Lower leg skin (tissue), 3 donors: Measurements from ENCODE around the gene BIRC5.

Source experiments
- CTCF ChIP-seq, 3 donors: fragments of 450-650 bp; IDR thresholded peaks; one replicate each; pipeline ENCODE4 v1.5.1; 2016; ENCODE audit warnings: antibody characterized with exemption in 3 of 3, mild to moderate bottlenecking in 3 of 3, moderate library complexity in 2 of 3
- POLR2A ChIP-seq, 2 donors: fragments of 450-650 bp; IDR thresholded peaks; one replicate each; pipeline ENCODE4 v1.6.1; 2016 to 2017; ENCODE audit warnings: antibody characterized with exemption in 2 of 2, mild to moderate bottlenecking in 1 of 2, moderate library complexity in 1 of 2

GRCh38 chr17:78247304-78247703, 33.3 kb downstream of the BIRC5 start:
- TF ChIP-seq CTCF (IDR thresholded peaks at IDR 0.05) (no peak), POLR2A (IDR thresholded peaks at IDR 0.05) (no peak)
